ENCODE measurements around the gene NSUN6.

The NSUN6 gene

DNA sequence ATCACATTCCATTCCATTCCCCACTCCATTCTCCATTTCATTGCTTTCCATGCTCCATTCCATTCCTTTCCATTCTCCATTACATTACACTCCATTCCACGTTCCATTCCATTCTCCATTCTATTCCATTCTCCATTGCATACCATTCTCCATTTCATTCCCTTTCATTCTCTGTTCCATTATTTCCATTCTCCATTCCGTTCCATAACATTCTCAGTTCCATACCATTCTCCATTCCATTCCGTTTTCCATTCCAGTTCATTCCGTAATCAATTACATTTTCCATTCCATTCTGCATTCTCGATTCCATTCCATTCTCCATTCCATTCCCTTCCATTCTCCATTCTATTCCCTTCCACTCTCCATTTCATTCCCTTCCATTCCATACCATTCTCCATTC lies 86.4 kb downstream of the NSUN6 start:
- no peak overlapping the region for H3K27ac ChIP-seq (ENCODE audit: insufficient read depth, low read depth, low read length, poor library complexity, severe bottlenecking)
- WGBS, 2 experiments: 92 to 94% methylated on average over 5 of the region's 5 CpGs
- no peaks in the 10 kb centered on the region for H3K36me3 ChIP-seq (ENCODE audit: control insufficient read depth, insufficient read depth, low read length)
- H3K4me1 ChIP-seq (ENCODE audit: control insufficient read depth, insufficient read depth, low read length): no peaks in the 10 kb centered on the region
- no peaks in the 10 kb centered on the region for H3K9me3 ChIP-seq (ENCODE audit: control insufficient read depth, low read length)
- H3K27me3 ChIP-seq (ENCODE audit: control insufficient read depth, insufficient read depth, low read length, poor library complexity, severe bottlenecking): no peaks in the 10 kb centered on the region
- H3K4me3 ChIP-seq (ENCODE audit: insufficient read depth, low read depth, low read length): no peak overlapping the region

DNA sequence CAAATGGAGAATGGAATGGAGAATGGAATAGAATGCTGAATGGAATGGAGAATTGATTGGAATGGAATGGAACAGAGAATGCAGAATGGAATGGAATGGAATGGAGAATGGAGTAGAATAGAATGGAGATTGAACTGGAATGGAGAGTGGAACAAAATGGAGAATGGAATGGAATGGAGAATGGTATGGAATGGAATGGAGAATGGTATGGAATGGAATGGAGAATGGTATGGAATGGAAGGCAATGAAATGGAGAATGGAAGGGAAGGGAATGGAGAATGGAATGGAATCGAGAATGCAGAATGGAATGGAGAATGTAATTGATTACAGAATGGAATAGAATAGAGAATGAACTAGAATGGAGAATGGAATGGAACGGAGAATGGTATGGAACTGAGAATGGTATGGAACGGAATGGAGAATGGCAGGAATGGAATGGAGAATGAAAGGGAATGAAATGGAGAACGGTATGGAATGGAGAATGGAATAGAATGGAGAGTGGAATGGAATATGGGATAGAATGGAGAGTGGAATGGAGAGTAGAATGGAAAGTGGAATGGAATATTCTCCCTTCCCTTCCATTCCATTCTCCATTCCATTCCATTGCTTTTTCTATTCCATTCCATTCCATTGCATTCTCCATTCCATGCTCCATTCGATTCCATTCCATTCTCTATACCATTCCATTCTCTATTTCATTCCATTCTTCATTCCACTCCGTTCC lies 88.2 kb downstream of the NSUN6 start:
- Histone ChIP-seq H3K36me3 (ENCODE audit: control insufficient read depth, insufficient read depth, low read length) (no peaks in the 10 kb centered on the region), H3K27ac (ENCODE audit: insufficient read depth, low read depth, low read length, poor library complexity, severe bottlenecking) (no peak overlapping the region), H3K9me3 (ENCODE audit: control insufficient read depth, low read length) (no peaks in the 10 kb centered on the region), H3K27me3 (ENCODE audit: control insufficient read depth, insufficient read depth, low read length, poor library complexity, severe bottlenecking) (no peaks in the 10 kb centered on the region), H3K4me1 (ENCODE audit: control insufficient read depth, insufficient read depth, low read length) (no peaks in the 10 kb centered on the region), H3K4me3 (ENCODE audit: insufficient read depth, low read depth, low read length) (no peak overlapping the region)
- WGBS, 2 experiments: 94 to 96% methylated on average over 6 of the region's 6 CpGs

GRCh38 chr10:18561861-18562551 lies 89.4 kb downstream of the NSUN6 start:
- H3K4me1 ChIP-seq (ENCODE audit: control insufficient read depth, insufficient read depth, low read length): no peaks in the 10 kb centered on the region
- H3K36me3 ChIP-seq (ENCODE audit: control insufficient read depth, insufficient read depth, low read length): no peaks in the 10 kb centered on the region
- no peak overlapping the region for H3K27ac ChIP-seq (ENCODE audit: insufficient read depth, low read depth, low read length, poor library complexity, severe bottlenecking)
- H3K27me3 ChIP-seq (ENCODE audit: control insufficient read depth, insufficient read depth, low read length, poor library complexity, severe bottlenecking): no peaks in the 10 kb centered on the region
- 91 to 93% methylated on average over 8 of the region's 8 CpGs for WGBS, 2 experiments
- H3K9me3 ChIP-seq (ENCODE audit: control insufficient read depth, low read length): no peaks in the 10 kb centered on the region
- no peak overlapping the region for H3K4me3 ChIP-seq (ENCODE audit: insufficient read depth, low read depth, low read length)

- 92 to 95% methylated on average over 1 of the region's 1 CpG for WGBS, 2 experiments
Measured at GRCh38 chr10:18557960-18558359, 93.4 kb downstream of the NSUN6 start.

GRCh38 chr10:18556522-18557147 lies 94.8 kb downstream of the NSUN6 start:
- H3K4me3 ChIP-seq (ENCODE audit: insufficient read depth, low read depth, low read length): no peak overlapping the region
- peaks cover 5% of the 10 kb centered on the region for H3K36me3 ChIP-seq (ENCODE audit: control insufficient read depth, insufficient read depth, low read length)
- H3K9me3 ChIP-seq (ENCODE audit: control insufficient read depth, low read length): no peaks in the 10 kb centered on the region
- H3K4me1 ChIP-seq (ENCODE audit: control insufficient read depth, insufficient read depth, low read length): no peaks in the 10 kb centered on the region
- H3K27me3 ChIP-seq (ENCODE audit: control insufficient read depth, insufficient read depth, low read length, poor library complexity, severe bottlenecking): no peaks in the 10 kb centered on the region
- WGBS, 2 experiments: 93 to 94% methylated on average over 3 of the region's 3 CpGs
- H3K27ac ChIP-seq (ENCODE audit: insufficient read depth, low read depth, low read length, poor library complexity, severe bottlenecking): no peak overlapping the region

More at GRCh38 chr10:18557960-18558359, 93.4 kb downstream of the NSUN6 start:
- Histone ChIP-seq H3K4me3 (ENCODE audit: insufficient read depth, low read depth, low read length) (no peak overlapping the region), H3K36me3 (ENCODE audit: control insufficient read depth, insufficient read depth, low read length) (peaks cover 5% of the 10 kb centered on the region), H3K27me3 (ENCODE audit: control insufficient read depth, insufficient read depth, low read length, poor library complexity, severe bottlenecking) (no peaks in the 10 kb centered on the region), H3K9me3 (ENCODE audit: control insufficient read depth, low read length) (no peaks in the 10 kb centered on the region), H3K4me1 (ENCODE audit: control insufficient read depth, insufficient read depth, low read length) (no peaks in the 10 kb centered on the region), H3K27ac (ENCODE audit: insufficient read depth, low read depth, low read length, poor library complexity, severe bottlenecking) (no peak overlapping the region)

DNA sequence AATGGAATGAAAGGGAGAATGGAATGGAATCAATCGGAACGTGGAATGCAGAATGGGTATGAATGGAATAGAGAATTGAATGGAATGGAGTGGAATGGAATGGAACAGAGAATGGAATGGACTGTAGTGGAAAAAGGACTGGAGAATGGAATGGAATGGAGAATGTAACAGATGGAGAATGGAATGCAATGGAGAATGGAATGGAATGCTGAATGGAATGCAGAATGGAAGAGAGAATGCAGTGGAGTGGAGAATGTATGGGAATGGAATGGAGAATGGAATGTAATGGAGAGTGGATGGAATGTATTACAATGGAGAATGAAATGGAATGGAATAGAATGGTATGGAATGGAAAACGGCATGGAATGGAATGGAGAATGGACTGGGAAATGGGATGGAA lies 96.9 kb downstream of the NSUN6 start:
- Histone ChIP-seq H3K27ac (ENCODE audit: insufficient read depth, low read depth, low read length, poor library complexity, severe bottlenecking) (no peak overlapping the region), H3K9me3 (ENCODE audit: control insufficient read depth, low read length) (no peaks in the 10 kb centered on the region), H3K4me1 (ENCODE audit: control insufficient read depth, insufficient read depth, low read length) (no peaks in the 10 kb centered on the region), H3K27me3 (ENCODE audit: control insufficient read depth, insufficient read depth, low read length, poor library complexity, severe bottlenecking) (no peaks in the 10 kb centered on the region), H3K36me3 (ENCODE audit: control insufficient read depth, insufficient read depth, low read length) (peaks cover 10% of the 10 kb centered on the region), H3K4me3 (ENCODE audit: insufficient read depth, low read depth, low read length) (no peak overlapping the region)
- WGBS, 2 experiments: 95 to 96% methylated on average over 3 of the region's 3 CpGs

GRCh38 chr10:18551473-18551872 lies 99.9 kb downstream of the NSUN6 start:
- 92 to 100% methylated on average over 2 of the region's 2 CpGs for WGBS, 2 experiments
- Histone ChIP-seq H3K9me3 (ENCODE audit: control insufficient read depth, low read length) (no peaks in the 10 kb centered on the region), H3K27ac (ENCODE audit: insufficient read depth, low read depth, low read length, poor library complexity, severe bottlenecking) (no peak overlapping the region), H3K27me3 (ENCODE audit: control insufficient read depth, insufficient read depth, low read length, poor library complexity, severe bottlenecking) (no peaks in the 10 kb centered on the region), H3K4me3 (ENCODE audit: insufficient read depth, low read depth, low read length) (no peak overlapping the region), H3K36me3 (ENCODE audit: control insufficient read depth, insufficient read depth, low read length) (peaks cover 10% of the 10 kb centered on the region), H3K4me1 (ENCODE audit: control insufficient read depth, insufficient read depth, low read length) (no peaks in the 10 kb centered on the region)

GRCh38 chr10:18549105-18549504 lies 102.3 kb downstream of the NSUN6 start:
- H3K27ac ChIP-seq (ENCODE audit: insufficient read depth, low read depth, low read length, poor library complexity, severe bottlenecking): no peak overlapping the region
- no peak overlapping the region for H3K4me3 ChIP-seq (ENCODE audit: insufficient read depth, low read depth, low read length)
- WGBS, 2 experiments: 93 to 95% methylated on average over 2 of the region's 2 CpGs
- peaks cover 5% of the 10 kb centered on the region for H3K36me3 ChIP-seq (ENCODE audit: control insufficient read depth, insufficient read depth, low read length)
- H3K27me3 ChIP-seq (ENCODE audit: control insufficient read depth, insufficient read depth, low read length, poor library complexity, severe bottlenecking): no peaks in the 10 kb centered on the region
- no peaks in the 10 kb centered on the region for H3K4me1 ChIP-seq (ENCODE audit: control insufficient read depth, insufficient read depth, low read length)
- H3K9me3 ChIP-seq (ENCODE audit: control insufficient read depth, low read length): no peaks in the 10 kb centered on the region

DNA sequence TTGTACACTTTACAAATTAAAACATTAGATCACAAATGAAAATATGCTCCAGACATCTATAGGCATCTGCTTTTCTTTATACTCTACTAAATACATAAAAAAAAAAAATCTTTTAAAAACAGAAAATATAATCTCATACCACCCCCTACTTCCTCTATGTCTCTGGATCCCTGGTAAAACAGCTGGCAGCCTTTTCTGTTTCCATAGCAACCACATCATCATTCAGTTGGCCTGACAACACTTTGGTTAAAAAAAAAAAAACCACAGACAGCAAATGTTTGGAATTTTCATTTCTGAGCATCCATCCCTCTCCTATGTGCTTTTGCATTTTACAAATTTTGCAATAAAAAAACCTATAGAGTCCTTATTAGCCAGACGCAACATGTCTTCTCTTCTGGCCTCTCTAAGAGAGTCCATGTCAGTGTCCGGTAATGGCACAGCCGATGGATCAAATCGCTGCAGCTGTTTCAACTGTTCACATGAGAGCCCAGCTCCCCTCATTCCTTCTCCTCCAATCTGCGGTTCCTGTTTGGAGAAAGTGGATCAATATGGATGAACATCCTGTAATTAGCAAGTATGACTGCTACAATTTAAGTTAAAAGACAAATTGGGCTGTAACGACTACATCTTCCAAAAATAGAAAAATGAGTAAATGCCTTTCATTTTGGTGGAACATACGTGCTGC lies 105.6 kb downstream of the NSUN6 start:
- Histone ChIP-seq H3K36me3 (ENCODE audit: control insufficient read depth, insufficient read depth, low read length) (peaks cover 8% of the 10 kb centered on the region), H3K27me3 (ENCODE audit: control insufficient read depth, insufficient read depth, low read length, poor library complexity, severe bottlenecking) (no peaks in the 10 kb centered on the region), H3K4me1 (ENCODE audit: control insufficient read depth, insufficient read depth, low read length) (no peaks in the 10 kb centered on the region), H3K27ac (ENCODE audit: insufficient read depth, low read depth, low read length, poor library complexity, severe bottlenecking) (no peak overlapping the region), H3K9me3 (ENCODE audit: control insufficient read depth, low read length) (no peaks in the 10 kb centered on the region), H3K4me3 (ENCODE audit: insufficient read depth, low read depth, low read length) (no peak overlapping the region)
- 93 to 97% methylated on average over 6 to 7 of the region's 7 CpGs for WGBS, 2 experiments

DNA sequence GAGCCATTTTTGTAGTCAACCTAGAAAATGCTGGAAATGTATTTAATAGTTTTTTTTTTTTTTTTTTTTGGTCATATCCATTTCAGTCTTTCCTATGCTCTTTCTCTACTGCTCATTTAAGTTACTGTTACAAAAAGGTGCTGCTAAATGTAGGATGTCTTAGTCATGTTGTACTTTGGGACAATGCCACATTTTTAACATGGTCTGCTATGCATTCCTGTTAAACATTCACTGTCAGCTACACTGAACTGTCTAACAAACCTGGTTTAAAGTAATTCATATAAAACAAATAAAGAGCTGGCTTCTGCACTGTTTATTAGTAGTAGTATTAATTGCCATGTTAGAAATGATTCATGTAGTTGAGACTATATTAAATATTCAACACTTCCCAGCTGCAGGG lies 108.6 kb downstream of the NSUN6 start:
- Histone ChIP-seq H3K9me3 (ENCODE audit: control insufficient read depth, low read length) (no peaks in the 10 kb centered on the region), H3K4me1 (ENCODE audit: control insufficient read depth, insufficient read depth, low read length) (no peaks in the 10 kb centered on the region), H3K27me3 (ENCODE audit: control insufficient read depth, insufficient read depth, low read length, poor library complexity, severe bottlenecking) (no peaks in the 10 kb centered on the region), H3K36me3 (ENCODE audit: control insufficient read depth, insufficient read depth, low read length) (peaks cover 11% of the 10 kb centered on the region), H3K4me3 (ENCODE audit: insufficient read depth, low read depth, low read length) (no peak overlapping the region), H3K27ac (ENCODE audit: insufficient read depth, low read depth, low read length, poor library complexity, severe bottlenecking) (no peak overlapping the region)

Data from ectodermal cell (in vitro differentiated cells).